ENCODE data around the gene ZNF613. TPM values are rescaled to one million over a fixed set of nuclear protein-coding genes. Genes with fewer than 3 reads are reported as not detected.

ZNF613 gene
- total RNA-seq, 4 donors from 2014 or later = 6.0 to 62.8 (median 15.8) TPM

DNA sequence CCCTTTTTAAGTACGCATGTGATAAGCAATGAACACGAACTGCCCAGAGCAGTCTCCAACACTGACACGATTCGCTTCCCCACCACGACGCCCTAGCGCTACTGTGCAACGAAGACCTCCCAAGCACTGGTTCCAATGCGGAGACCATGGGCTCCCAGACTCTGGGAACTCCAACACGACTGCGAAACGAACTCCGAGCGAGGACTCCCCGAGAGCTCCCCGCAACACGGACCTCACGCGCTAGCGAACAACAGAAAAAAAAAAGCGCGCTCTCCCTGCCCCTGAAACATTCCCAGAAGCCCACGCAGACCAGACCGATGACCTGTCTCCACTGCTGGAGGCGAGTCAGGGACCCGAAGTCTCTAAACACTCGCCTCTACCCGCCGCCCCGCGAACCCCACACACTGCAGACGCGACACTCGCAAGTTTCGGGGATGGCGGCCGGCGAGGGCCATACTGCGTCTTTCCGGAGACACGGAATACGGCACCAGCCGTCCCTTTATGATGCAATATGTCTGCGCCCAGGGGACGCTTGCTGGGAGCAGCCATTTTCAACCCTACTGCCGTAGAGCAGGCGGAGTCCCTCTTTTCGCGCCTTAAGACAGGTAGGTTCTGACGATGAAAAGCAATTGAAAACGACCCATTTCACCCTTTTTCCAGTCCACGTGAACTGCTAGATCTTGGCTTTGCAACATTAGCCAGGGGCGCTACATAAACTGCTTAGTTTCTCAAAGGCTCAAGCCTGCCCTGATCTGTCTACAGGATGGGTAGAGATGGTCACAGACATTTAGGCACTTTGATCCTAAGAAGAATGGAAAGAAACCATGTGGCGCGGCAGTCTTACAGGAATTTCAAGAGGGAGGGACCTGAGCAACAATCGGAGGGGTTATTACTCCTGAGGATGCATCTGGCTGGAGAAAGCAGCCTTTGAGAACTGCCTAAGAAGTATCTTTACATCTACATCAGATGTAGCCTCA is 39.5 kb upstream of the ZNF613 start, which contains the start of gene ZNF577:
TSS of gene ZNF577 (minus strand) at position 430 of the 977 bp plus-strand sequence. CDS start 7,569 bp downstream, outside the sequence.
- WGBS, 2 donors (ENCODE audit: low coverage in 1 of 2) = 20 to 35% methylated on average over 8 to 48 of the region's 56 CpGs
- peak; percentile 92 for DNase-seq
- intact Hi-C loops (cut with DNase I; ENCODE audit: low total_unique reads) = no loop called here
- TF ChIP-seq EP300 (IDR thresholded peaks at IDR 0.05; ENCODE audit: low read depth) (no peak), POLR2A (IDR thresholded peaks at IDR 0.05) (no peak), POLR2AphosphoS5 (IDR thresholded peaks at IDR 0.05) (peak; percentile 65 to 85 (median 77))
- TF ChIP-seq, protein P1, sequence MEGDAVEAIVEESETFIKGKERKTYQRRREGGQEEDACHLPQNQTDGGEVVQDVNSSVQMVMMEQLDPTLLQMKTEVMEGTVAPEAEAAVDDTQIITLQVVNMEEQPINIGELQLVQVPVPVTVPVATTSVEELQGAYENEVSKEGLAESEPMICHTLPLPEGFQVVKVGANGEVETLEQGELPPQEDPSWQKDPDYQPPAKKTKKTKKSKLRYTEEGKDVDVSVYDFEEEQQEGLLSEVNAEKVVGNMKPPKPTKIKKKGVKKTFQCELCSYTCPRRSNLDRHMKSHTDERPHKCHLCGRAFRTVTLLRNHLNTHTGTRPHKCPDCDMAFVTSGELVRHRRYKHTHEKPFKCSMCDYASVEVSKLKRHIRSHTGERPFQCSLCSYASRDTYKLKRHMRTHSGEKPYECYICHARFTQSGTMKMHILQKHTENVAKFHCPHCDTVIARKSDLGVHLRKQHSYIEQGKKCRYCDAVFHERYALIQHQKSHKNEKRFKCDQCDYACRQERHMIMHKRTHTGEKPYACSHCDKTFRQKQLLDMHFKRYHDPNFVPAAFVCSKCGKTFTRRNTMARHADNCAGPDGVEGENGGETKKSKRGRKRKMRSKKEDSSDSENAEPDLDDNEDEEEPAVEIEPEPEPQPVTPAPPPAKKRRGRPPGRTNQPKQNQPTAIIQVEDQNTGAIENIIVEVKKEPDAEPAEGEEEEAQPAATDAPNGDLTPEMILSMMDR (IDR thresholded peaks at IDR 0.05) = no peak
- H3K9me3 ChIP-seq = peaks cover 63 to 66% of the 10 kb centered on the region in 2 donors
- H3K4me3 ChIP-seq = peak within 1 kb of the TSS; percentile 41 to 93 (median 72)
- H3K4me1 ChIP-seq = peaks cover 0 to 11% (median 6%) of the 10 kb centered on the region in 4 donors
- H3K36me3 ChIP-seq = peaks cover 8 to 51% (median 16%) of the 10 kb centered on the region in 4 donors
- in situ Hi-C loops (cut with MboI; ENCODE audit: low pct_ligation_motif_present in 1 of 4, low pct_unique_long_range_greater_than_20kb in 1 of 4, low sequenced_read_pairs in 3 of 4) = no loop called here
- H3K27ac ChIP-seq = peak within 1 kb of the TSS; percentile 78 to 90 (median 80)
- H3K27me3 ChIP-seq = no peaks in the 10 kb centered on the region

DNA sequence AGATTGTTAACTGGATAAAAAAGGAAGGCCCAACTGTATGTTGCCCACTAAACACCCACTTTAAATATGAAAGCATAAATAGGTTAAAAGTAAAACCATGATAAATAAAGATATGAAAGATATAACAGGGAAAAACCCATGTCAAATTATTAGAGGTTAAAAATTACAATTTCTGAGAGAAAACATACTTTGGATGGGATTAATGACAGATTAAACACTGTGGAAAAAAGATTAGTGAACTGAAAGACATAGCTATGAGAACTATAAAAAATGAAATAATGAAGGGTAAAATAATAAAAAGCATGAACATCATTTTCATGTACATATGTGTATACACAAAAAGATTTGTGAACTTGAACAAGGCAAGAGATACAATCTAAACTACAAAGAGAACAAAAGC is 37.3 kb upstream of the ZNF613 start:
- intact Hi-C loops (cut with DNase I; ENCODE audit: low total_unique reads) = no loop called here
- Histone ChIP-seq H3K27me3 (no peaks in the 10 kb centered on the region), H3K36me3 (peaks cover 9 to 72% (median 29%) of the 10 kb centered on the region in 4 donors), H3K4me1 (peaks cover 0 to 11% (median 6%) of the 10 kb centered on the region in 4 donors), H3K27ac (no peak overlapping the region), H3K4me3 (no peak overlapping the region), H3K9me3 (peaks cover 70 to 74% of the 10 kb centered on the region in 2 donors)
- no peak for DNase-seq
- in situ Hi-C loops (cut with MboI; ENCODE audit: low pct_ligation_motif_present in 1 of 4, low pct_unique_long_range_greater_than_20kb in 1 of 4, low sequenced_read_pairs in 3 of 4) = no loop called here
- no peak for TF ChIP-seq EP300 (IDR thresholded peaks at IDR 0.05; ENCODE audit: low read depth)
- no peak for TF ChIP-seq POLR2AphosphoS5 (IDR thresholded peaks at IDR 0.05)
- TF ChIP-seq, protein P1 (IDR thresholded peaks at IDR 0.05) = no peak
- TF ChIP-seq POLR2A (IDR thresholded peaks at IDR 0.05) = no peak

DNA sequence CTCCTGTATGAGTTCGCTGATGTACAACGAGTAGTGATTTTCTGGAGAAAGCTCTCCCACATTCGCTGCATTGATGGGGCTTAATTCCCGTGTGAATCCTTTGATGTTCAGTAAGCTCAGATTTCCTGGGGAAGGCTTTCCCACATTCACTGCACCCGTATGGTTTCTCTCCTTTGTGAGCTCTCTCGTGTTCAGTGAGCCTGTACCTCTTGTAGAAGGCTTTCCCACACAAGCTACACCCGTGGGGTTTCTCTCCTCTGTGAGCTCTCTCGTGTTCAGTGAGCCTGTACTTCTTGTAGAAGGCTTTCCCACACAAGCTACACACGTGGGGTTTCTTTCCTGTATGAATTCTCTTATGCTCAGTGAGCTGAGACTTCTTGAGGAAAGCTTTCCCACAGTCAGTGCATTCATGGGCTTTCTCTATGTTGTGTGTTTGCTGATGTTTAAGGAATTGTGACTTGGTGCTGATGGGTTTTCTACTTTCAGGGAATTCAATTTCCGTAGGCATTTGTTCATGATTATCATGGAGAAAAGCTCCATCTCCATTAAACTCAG is 36.0 kb upstream of the ZNF613 start:
- TF ChIP-seq POLR2A (IDR thresholded peaks at IDR 0.05) (no peak), EP300 (IDR thresholded peaks at IDR 0.05; ENCODE audit: low read depth) (no peak), POLR2AphosphoS5 (IDR thresholded peaks at IDR 0.05) (no peak)
- TF ChIP-seq, protein P1 (IDR thresholded peaks at IDR 0.05) = no peak
- Histone ChIP-seq H3K27ac (no peak overlapping the region), H3K9me3 (peaks cover 65 to 74% of the 10 kb centered on the region in 2 donors), H3K36me3 (peaks cover 9 to 76% (median 37%) of the 10 kb centered on the region in 4 donors), H3K4me1 (peaks cover 0 to 11% (median 6%) of the 10 kb centered on the region in 4 donors), H3K4me3 (no peak overlapping the region), H3K27me3 (no peaks in the 10 kb centered on the region)
- 93 to 94% methylated on average over 4 to 10 of the region's 10 CpGs for WGBS, 2 donors (ENCODE audit: low coverage in 1 of 2)
- in situ Hi-C loops (cut with MboI; ENCODE audit: low pct_ligation_motif_present in 1 of 4, low pct_unique_long_range_greater_than_20kb in 1 of 4, low sequenced_read_pairs in 3 of 4) (no loop called here), intact Hi-C loops (cut with DNase I; ENCODE audit: low total_unique reads) (no loop called here)
- DNase-seq = no peak

DNA sequence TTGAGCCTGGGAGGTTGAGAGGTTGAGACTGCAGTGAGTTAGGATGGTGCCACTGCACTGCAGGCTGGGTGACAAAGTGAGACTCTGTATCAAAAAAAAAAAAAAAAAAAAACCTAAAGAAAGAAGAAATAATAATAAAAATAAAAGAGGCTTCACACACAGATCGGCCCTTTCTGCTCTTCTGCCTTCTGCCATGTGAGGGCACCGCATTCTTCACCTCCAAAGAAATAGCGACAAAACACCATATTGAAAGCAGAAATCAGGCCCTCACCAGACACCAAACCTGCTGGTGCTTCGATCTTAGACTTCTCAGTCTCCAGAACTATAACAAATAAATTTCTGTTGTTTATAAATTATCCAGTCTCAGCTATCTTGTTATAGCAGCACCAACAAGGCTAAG is 25.4 kb upstream of the ZNF613 start:
- no peak overlapping the region for H3K27ac ChIP-seq
- DNase-seq = no peak
- intact Hi-C loops (cut with DNase I; ENCODE audit: low total_unique reads) (no loop called here), in situ Hi-C loops (cut with MboI; ENCODE audit: low pct_ligation_motif_present in 1 of 4, low pct_unique_long_range_greater_than_20kb in 1 of 4, low sequenced_read_pairs in 3 of 4) (no loop called here)
- H3K36me3 ChIP-seq = peaks cover 3 to 51% (median 20%) of the 10 kb centered on the region in 4 donors
- TF ChIP-seq EP300 (IDR thresholded peaks at IDR 0.05; ENCODE audit: low read depth) = no peak
- no peak for TF ChIP-seq POLR2A (IDR thresholded peaks at IDR 0.05)
- no peak for TF ChIP-seq POLR2AphosphoS5 (IDR thresholded peaks at IDR 0.05)
- TF ChIP-seq, protein P1 (IDR thresholded peaks at IDR 0.05) = no peak
- H3K27me3 ChIP-seq = peaks cover 5% of the 10 kb centered on the region
- peaks cover 27 to 38% of the 10 kb centered on the region in 2 donors for H3K9me3 ChIP-seq
- H3K4me3 ChIP-seq = no peak overlapping the region
- peaks cover 0 to 14% (median 8%) of the 10 kb centered on the region in 4 donors for H3K4me1 ChIP-seq
- WGBS, 2 donors (ENCODE audit: low coverage in 1 of 2) = 93 to 99% methylated on average over 4 of the region's 4 CpGs
